K562 (cell line): Measurements from ENCODE around the gene RPL19. TPM values are rescaled to one million over a fixed set of nuclear protein-coding genes. Genes with fewer than 3 reads are reported as not detected.

Experiments used
- CBX8 ChIP-seq: fragments of 200-600 bp; sonication (generic); IDR thresholded peaks from 2 replicates; pipeline ENCODE4 v1.6.1; 2012; ENCODE audit warnings: borderline replicate concordance, mixed run types, low read depth, mild to moderate bottlenecking, moderate library complexity, mixed read lengths, low read length, control low read depth, inconsistent platforms; ENCODE audit not compliant: poor library complexity, severe bottlenecking; ENCODE audit errors: extremely low read depth
- CTBP1 ChIP-seq: fragments of 450-650 bp; IDR thresholded peaks from 2 replicates; pipeline ENCODE4 v1.6.1; 2016; ENCODE audit warnings: borderline replicate concordance
- CTCF ChIP-seq, 3 experiments: IDR thresholded peaks in 2 of 3; conservative IDR thresholded peaks in 1 of 3; 2 replicates each; pipeline ENCODE4 v1.5.1; 2011 to 2012; ENCODE audit warnings: low read length in 3 of 3, mild to moderate bottlenecking in 3 of 3, control low read depth in 2 of 3, improper control_type of control experiment in 1 of 3, inconsistent platforms in 1 of 3, low read depth in 1 of 3, mixed read lengths in 1 of 3, moderate library complexity in 1 of 3; ENCODE audit not compliant: insufficient read depth in 2 of 3
- KDM4B ChIP-seq, 2 experiments: fragments of 450-650 bp in 1 of 2; sonication (generic) in 1 of 2; IDR thresholded peaks; 2 replicates each; pipeline ENCODE4 v1.6.1; 2016 to 2017; ENCODE audit warnings: borderline replicate concordance in 2 of 2, antibody characterized with exemption in 1 of 2, low read depth in 1 of 2, mild to moderate bottlenecking in 1 of 2
- MEF2D ChIP-seq: conservative IDR thresholded peaks from 2 replicates; pipeline ENCODE4 v1.6.1; 2016; ENCODE audit warnings: low read depth, missing genetic modification characterization, missing compliant biosample characterization
- RFX7 ChIP-seq: fragments of 250-450 bp; sonication (Bioruptor Pico); IDR thresholded peaks from 2 replicates; pipeline ENCODE4 v1.5.1; 2021; ENCODE audit warnings: mild to moderate bottlenecking
- SREBF1 ChIP-seq: fragments of 150-350 bp; IDR thresholded peaks from 2 replicates; pipeline ENCODE4 v1.6.1; 2014; ENCODE audit warnings: antibody characterized with exemption, low read depth, low read length, borderline replicate concordance
- WHSC1 ChIP-seq: IDR thresholded peaks from one replicate; pipeline ENCODE4 v1.6.1; 2012; ENCODE audit warnings: low read length, control low read depth, inconsistent platforms
- ZNF431 ChIP-seq: sonication (generic); formaldehyde crosslinking; IDR thresholded peaks from 2 replicates; pipeline ENCODE4 v1.8.0; 2022; ENCODE audit warnings: mild to moderate bottlenecking, missing genetic modification reagents
- ZNF436 ChIP-seq: fragments of 250-450, 450-650 bp; sonication (Bioruptor Pico); formaldehyde crosslinking; IDR thresholded peaks from 2 replicates; pipeline ENCODE4 v1.7.0; 2020; ENCODE audit warnings: mild to moderate bottlenecking
- polyA plus RNA-seq, 8 experiments: library from polyadenylated mRNA; depleted of rRNA in 4 of 8; stranded (reverse) in 5 of 8; unstranded in 3 of 8; fragments of >200 nt; fragmentation: Nextera tagmentation in 2 of 8; fragmentation: Illumina TruSeq in 1 of 8; extraction: Ambion mirVana in 2 of 8; extraction: Trizol in 1 of 8; gene quantifications; 2 replicates each; pipeline versions ENCODE4 v1.2.1 to v1.2.3, GENCODE V29; 2011 to 2014; ENCODE audit warnings: inconsistent platforms in 1 of 8, missing spikeins in 1 of 8
- total RNA-seq, 7 experiments: library from RNA; depleted of rRNA in 6 of 7; stranded (reverse); fragments of >200 nt in 6 of 7; fragmentation: Illumina TruSeq in 2 of 7; extraction: Trizol in 2 of 7; gene quantifications; 2 replicates each; pipeline versions ENCODE4 v1.2.1 to v1.2.3, GENCODE V29; 2011 to 2021; ENCODE audit warnings: low replicate concordance in 1 of 7
- TF ChIP-seq, protein P1 (sequence below): fragments of 250-450 bp; sonication (Bioruptor Pico); IDR thresholded peaks from 2 replicates; pipeline ENCODE4 v1.5.0; 2021; ENCODE audit warnings: mild to moderate bottlenecking, moderate library complexity
- TF ChIP-seq, protein P2 (sequence below): fragments of 450-650 bp; IDR thresholded peaks from 2 replicates; pipeline ENCODE4 v1.6.1; 2016; ENCODE audit warnings: low read depth

The RPL19 gene
- total and polyA plus RNA-seq, 9 of the 15 experiments (the other 6 are each of a cell fraction or from before 2014, with no cell fraction given) = 2,263 to 4,614 (median 3,727) TPM

- TF ChIP-seq, protein P1, sequence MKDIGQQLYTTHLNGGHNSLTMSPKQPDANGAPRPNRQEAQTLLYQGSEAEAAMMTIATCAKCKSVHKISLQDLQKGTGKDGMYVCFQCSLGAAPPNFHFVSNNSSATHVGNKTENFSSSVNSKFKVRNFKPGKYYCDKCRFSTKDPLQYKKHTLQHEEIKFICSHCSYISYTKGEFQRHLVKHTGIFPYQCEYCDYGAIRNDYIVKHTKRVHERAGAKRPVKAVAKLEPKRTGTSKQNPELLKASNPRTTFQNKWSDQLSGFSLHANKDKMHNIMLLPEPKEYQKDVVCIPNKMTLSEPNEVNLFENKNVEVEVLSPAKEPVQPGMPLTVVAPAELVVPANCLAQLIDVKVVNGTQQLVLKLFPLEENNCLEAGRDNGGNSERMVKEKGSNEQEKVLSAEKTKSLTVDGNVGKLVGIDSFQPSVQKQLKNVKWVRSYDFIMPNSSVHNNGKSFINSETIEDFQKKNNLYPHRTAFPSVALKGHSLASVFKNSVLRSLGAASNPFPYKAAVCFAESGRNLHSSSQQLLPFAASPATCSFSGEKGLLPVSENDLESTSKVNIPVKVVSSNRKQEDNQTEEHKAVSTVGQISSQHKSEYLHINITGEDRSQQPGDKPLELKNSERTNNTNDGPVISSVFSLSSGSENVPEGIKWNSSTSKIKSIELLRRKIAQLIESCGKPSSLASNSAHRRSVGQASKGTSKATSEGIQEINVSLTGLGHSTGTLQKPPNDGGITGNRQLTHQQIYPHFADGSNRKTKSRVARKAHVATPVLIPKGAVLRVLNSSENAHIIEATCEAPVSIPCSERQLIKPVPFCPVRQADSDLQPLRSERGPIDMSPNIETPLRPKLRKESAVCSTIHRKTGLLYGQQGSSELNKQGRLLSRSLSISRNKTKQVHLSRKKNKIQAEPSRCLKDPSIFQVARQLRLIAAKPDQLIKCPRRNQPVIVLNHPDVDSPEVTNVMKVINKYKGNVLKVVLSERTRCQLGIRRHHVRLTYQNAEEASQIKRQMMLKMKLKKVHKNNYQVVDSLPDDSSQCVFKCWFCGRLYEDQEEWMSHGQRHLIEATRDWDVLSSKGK (CRISPR knock-in tag) = no peak
- TF ChIP-seq WHSC1 = no peak
- no peak for TF ChIP-seq ZNF431 (CRISPR knock-in tag)
- no peak for TF ChIP-seq RFX7 (CRISPR knock-in tag)
- no peak for TF ChIP-seq ZNF436 (CRISPR knock-in tag)
- TF ChIP-seq SREBF1 = no peak
- peak; percentile 53; the same call in 1 of the 2 replicates for TF ChIP-seq CTBP1
- TF ChIP-seq CBX8 = no peak
- peak; percentile 99 to 100 (median 99) for TF ChIP-seq CTCF (IDR thresholded peaks at IDR 0.05 in 2 of 3, conservative IDR thresholded peaks at IDR 0.05 in 1 of 3; ENCODE audit: insufficient read depth in 2 of 3, low read depth in 1 of 3, low read length in 3 of 3)
- TF ChIP-seq MEF2D (tag) = no peak
- TF ChIP-seq, protein P2, sequence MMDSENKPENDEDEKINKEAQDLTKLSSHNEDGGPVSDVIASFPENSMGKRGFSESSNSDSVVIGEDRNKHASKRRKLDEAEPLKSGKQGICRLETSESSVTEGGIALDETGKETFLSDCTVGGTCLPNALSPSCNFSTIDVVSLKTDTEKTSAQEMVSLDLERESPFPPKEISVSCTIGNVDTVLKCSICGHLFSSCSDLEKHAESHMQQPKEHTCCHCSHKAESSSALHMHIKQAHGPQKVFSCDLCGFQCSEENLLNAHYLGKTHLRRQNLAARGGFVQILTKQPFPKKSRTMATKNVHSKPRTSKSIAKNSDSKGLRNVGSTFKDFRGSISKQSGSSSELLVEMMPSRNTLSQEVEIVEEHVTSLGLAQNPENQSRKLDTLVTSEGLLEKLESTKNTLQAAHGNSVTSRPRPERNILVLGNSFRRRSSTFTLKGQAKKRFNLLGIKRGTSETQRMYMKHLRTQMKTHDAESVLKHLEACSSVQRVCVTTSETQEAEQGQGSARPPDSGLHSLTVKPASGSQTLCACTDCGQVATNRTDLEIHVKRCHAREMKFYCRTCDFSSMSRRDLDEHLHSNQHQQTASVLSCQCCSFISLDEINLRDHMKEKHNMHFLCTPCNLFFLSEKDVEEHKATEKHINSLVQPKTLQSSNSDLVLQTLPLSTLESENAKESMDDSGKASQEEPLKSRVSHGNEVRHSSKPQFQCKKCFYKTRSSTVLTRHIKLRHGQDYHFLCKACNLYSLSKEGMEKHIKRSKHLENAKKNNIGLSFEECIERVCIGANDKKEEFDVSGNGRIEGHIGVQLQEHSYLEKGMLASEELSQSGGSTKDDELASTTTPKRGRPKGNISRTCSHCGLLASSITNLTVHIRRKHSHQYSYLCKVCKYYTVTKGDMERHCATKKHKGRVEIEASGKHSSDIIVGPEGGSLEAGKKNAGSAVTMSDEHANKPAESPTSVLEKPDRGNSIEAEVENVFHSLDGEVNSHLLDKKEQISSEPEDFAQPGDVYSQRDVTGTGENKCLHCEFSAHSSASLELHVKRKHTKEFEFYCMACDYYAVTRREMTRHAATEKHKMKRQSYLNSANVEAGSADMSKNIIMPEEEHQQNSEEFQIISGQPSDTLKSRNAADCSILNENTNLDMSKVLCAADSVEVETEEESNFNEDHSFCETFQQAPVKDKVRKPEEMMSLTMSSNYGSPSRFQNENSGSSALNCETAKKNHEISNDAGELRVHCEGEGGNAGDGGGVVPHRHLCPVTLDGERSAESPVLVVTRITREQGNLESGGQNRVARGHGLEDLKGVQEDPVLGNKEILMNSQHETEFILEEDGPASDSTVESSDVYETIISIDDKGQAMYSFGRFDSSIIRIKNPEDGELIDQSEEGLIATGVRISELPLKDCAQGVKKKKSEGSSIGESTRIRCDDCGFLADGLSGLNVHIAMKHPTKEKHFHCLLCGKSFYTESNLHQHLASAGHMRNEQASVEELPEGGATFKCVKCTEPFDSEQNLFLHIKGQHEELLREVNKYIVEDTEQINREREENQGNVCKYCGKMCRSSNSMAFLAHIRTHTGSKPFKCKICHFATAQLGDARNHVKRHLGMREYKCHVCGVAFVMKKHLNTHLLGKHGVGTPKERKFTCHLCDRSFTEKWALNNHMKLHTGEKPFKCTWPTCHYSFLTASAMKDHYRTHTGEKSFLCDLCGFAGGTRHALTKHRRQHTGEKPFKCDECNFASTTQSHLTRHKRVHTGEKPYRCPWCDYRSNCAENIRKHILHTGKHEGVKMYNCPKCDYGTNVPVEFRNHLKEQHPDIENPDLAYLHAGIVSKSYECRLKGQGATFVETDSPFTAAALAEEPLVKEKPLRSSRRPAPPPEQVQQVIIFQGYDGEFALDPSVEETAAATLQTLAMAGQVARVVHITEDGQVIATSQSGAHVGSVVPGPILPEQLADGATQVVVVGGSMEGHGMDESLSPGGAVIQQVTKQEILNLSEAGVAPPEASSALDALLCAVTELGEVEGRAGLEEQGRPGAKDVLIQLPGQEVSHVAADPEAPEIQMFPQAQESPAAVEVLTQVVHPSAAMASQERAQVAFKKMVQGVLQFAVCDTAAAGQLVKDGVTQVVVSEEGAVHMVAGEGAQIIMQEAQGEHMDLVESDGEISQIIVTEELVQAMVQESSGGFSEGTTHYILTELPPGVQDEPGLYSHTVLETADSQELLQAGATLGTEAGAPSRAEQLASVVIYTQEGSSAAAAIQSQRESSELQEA = no peak
- no peak for TF ChIP-seq KDM4B (IDR thresholded peaks at IDR 0.05; ENCODE audit: borderline replicate concordance in 2 of 2, low read depth in 1 of 2)
These were observed 35.7 kb downstream of the RPL19 start (continued) for GRCh38 chr17:39235555-39236449.
